ENCODE results near the gene FA2H.
"Not testable (repeated sequence)": the region's sequence is repeated elsewhere in the genome, so short reads cannot be mapped to it uniquely, and the experiment has no call there.

Gene FA2H

GRCh38 chr16:74680681-74681080 is 93.9 kb downstream of the FA2H start:
- DNase-seq (ENCODE audit: low spot score) = no peak

DNA sequence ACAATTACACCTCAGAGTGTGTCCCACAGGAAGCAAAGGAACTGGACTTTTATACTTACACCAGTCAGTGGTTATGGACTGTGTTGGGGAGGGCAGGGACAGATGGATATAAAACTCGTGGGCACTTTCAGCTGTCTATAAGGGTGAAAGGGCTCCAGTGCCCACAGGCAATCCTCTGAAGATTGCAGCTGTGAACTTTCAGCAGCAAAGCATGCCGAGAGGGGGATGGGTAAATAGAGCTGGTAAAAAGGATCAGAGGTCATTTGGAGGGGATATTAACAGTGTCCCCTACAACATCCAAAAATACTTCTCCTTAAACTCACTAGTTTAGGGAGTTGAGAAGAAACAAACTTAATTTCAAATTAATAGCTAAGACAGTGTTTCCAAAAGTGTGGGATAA is 94.6 kb downstream of the FA2H start:
- no peak for DNase-seq (ENCODE audit: low spot score)

- DNase-seq (ENCODE audit: low spot score) = no peak
Measured at GRCh38 chr16:74677868-74678267, 96.8 kb downstream of the FA2H start.

DNA sequence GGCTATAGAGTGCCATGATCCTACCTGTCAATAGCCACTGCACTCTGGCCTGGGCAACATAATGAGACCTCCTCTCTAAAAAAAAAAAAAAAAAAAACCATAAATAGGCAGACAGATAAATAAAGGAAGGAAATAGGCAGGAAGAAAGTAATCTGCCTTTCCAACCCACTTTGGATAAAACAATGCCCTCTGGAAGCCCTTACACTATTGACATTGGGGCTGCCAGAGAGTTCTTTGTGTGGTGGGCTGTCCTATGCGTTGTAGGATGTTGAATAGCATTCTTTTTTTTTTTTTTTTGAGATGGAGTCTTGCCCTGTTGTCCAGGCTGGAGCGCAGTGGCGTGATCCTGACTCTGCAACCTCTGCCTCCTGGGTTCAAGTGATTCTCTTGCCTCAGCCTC is 100.7 kb downstream of the FA2H start:
- DNase-seq (ENCODE audit: low spot score) = no peak

DNA sequence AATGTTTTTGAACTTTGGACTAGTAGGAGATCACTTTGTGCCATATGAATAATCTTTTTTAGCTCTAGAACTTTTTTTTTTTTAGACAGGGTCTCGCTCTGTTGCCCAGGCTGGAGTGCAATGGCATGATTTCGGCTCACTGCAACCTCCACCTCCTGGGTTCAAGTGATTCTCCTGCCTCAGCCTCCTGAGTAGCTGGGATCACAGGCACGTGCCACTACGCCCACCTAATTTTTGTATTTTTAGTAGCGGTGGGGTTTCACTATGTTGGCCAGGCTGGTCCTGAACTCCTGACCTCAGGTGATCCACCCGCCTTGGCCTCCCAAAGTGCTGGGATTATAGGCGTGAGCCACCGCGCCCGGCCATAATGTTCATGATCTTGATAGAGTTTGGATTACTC is 105.7 kb downstream of the FA2H start:
- not testable (repeated sequence) for DNase-seq (ENCODE audit: low spot score)

DNA sequence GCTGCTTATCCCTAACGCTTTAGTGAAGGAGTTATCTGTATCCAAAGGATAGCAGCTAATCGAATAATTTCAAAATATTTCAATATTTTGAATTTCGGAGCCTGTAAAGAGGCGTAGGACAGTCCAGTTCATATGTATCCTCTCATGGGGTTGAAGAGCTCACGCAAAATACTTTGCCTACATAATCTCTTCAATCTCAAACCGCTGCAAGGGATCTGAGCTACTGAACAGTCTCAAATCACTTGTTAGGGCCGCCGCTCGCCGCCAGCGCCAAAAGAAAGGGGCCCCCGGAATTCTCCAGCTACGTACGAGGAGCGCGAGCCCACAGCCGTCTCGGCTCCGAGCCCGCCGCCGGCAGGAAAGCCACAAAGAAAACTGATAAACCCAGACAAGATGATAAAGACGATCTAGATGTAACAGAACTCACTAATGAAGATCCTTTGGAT is 107.3 kb downstream of the FA2H start:
- no peak for DNase-seq (ENCODE audit: low spot score)

GRCh38 chr16:74666425-74667254 is 108.0 kb downstream of the FA2H start, which contains the start of gene RFWD3:
RFWD3 (minus strand) TSS chr16:74666877; CDS start chr16:74661449, 5,428 bp downstream.
- DNase-seq (ENCODE audit: low spot score) = peak; percentile 99

GRCh38 chr16:74666010-74666421 is 108.6 kb downstream of the FA2H start:
- DNase-seq (ENCODE audit: low spot score) = no peak

All from NAMALWA (cell line).